SH-SY5Y (cell line): ENCODE data around the gene FASTKD3.

Experiments
- GATA2 ChIP-seq: IDR thresholded peaks from 2 replicates; pipeline ENCODE4 v1.6.1; 2011; ENCODE audit warnings: mild to moderate bottlenecking, low read depth, low read length
- GATA3 ChIP-seq: IDR thresholded peaks from 2 replicates; pipeline ENCODE4 v1.6.1; 2011; ENCODE audit warnings: low read depth, mild to moderate bottlenecking, low read length, moderate library complexity

DNA sequence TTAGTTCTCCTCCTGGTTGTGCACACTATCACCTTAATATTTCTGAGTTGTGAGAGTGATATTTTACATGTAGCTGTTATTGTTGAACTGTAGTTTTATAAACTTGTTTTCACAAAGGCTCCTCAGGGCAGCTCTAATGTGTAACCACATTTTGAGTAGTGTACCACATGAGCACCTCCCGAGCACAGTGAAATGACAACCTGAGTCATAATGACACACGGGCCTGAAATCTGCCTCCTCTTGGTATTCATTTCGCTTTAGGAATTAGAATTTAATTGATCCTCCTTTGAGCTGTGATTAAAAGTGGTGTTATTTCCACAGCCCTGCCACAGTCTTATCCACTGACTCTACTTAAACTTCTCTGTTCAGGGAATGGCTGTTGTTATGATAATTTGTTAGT is 8.0 kb upstream of the FASTKD3 start:
- TF ChIP-seq GATA2 (no peak), GATA3 (no peak)
